ENCODE measurements around the gene TMF1. TPM values are rescaled to one million over a fixed set of nuclear protein-coding genes. Genes with fewer than 3 reads are reported as not detected.

Gene TMF1
- total and polyA plus RNA-seq, 2 experiments from 2014 or later, result 15.8 to 21.3 TPM

DNA sequence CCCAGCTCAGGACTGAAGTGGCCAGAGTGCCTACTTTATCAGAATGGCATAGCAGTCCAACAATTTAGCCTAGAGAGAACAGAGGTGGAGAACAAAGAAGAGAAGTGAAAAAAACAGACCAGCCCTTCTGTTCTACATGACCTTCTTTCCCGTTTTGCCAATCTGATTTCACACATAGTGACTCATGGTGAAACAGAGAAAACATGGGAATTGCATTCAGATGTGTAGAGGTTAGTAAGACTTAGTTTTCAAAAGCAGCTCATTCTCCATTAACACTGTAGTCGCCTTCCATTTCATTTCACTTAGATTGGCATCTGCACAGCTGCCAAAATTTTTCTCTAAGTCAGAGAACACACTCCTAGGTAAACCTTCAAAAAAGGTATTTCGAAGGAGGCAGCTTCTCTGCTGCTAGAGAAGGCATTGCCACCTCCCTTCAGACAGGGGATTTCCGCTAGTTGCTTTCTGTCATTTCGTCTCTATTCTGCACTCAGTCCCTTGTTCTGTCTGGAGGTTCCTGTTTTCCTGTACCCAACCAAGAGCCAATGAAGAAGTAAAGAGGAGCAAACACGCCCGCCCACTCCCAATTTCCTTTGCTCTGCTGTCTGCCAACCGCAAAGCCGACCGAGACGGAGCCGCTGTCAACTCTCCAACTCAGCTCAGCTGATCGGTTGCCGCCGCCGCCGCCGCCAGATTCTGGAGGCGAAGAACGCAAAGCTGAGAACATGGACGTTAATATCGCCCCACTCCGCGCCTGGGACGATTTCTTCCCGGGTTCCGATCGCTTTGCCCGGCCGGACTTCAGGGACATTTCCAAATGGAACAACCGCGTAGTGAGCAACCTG, 32.4 kb upstream of the TMF1 start, which contains the start of gene ARL6IP5:
TSS of gene ARL6IP5 (plus strand) at position 612 of the 842 bp plus-strand sequence. CDS start at position 723, 111 bp downstream.
- TF ChIP-seq, protein P1, sequence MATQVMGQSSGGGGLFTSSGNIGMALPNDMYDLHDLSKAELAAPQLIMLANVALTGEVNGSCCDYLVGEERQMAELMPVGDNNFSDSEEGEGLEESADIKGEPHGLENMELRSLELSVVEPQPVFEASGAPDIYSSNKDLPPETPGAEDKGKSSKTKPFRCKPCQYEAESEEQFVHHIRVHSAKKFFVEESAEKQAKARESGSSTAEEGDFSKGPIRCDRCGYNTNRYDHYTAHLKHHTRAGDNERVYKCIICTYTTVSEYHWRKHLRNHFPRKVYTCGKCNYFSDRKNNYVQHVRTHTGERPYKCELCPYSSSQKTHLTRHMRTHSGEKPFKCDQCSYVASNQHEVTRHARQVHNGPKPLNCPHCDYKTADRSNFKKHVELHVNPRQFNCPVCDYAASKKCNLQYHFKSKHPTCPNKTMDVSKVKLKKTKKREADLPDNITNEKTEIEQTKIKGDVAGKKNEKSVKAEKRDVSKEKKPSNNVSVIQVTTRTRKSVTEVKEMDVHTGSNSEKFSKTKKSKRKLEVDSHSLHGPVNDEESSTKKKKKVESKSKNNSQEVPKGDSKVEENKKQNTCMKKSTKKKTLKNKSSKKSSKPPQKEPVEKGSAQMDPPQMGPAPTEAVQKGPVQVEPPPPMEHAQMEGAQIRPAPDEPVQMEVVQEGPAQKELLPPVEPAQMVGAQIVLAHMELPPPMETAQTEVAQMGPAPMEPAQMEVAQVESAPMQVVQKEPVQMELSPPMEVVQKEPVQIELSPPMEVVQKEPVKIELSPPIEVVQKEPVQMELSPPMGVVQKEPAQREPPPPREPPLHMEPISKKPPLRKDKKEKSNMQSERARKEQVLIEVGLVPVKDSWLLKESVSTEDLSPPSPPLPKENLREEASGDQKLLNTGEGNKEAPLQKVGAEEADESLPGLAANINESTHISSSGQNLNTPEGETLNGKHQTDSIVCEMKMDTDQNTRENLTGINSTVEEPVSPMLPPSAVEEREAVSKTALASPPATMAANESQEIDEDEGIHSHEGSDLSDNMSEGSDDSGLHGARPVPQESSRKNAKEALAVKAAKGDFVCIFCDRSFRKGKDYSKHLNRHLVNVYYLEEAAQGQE (IDR thresholded peaks at IDR 0.05; ENCODE audit: unreplicated experiment), result no peak
- TF ChIP-seq POLR2AphosphoS5 (IDR thresholded peaks at IDR 0.05; ENCODE audit: low read depth), result peak; percentile 44; the same call in 1 of the 2 replicates
- no peak for TF ChIP-seq EZH2 (IDR thresholded peaks at IDR 0.05; ENCODE audit: low read depth, unreplicated experiment)
- no peaks in the 10 kb centered on the region; the same call in 2 of the 3 replicates for H3K36me3 Mint-ChIP-seq (ENCODE audit: low read depth)
- H3F3A ChIP-seq (replicated peaks; ENCODE audit: low read depth), result no peaks in the 10 kb centered on the region
- H3K36me3 ChIP-seq (ENCODE audit: insufficient read depth), result no peaks in the 10 kb centered on the region
- H3K4me1 Mint-ChIP-seq, result peaks cover 47% of the 10 kb centered on the region
- DNase-seq (ENCODE audit: low spot score), result peak; percentile 95
- peaks cover 13% of the 10 kb centered on the region for H3K79me2 ChIP-seq (replicated peaks; ENCODE audit: insufficient read depth)
- H3K9me3 Mint-ChIP-seq, result no peaks in the 10 kb centered on the region
- H3K4me3 ChIP-seq, result peak within 1 kb of the TSS; percentile 81
- peak within 1 kb of the TSS; percentile 95 for H2AFZ ChIP-seq
- H3K4me2 ChIP-seq, result peak within 1 kb of the TSS; percentile 84
- H3K27ac ChIP-seq (ENCODE audit: low read depth), result no peak within 1 kb of the TSS
- ATAC-seq, result peak; percentile 80
- H3K4me1 ChIP-seq (ENCODE audit: insufficient read depth), result peaks cover 37% of the 10 kb centered on the region
- no peak within 1 kb of the TSS; the same call in 1 of the 2 replicates for H3K27ac Mint-ChIP-seq
- H3K27me3 Mint-ChIP-seq (ENCODE audit: insufficient read depth, low read depth, poor library complexity), result no peaks in the 10 kb centered on the region
- no peaks in the 10 kb centered on the region for H3K27me3 ChIP-seq (ENCODE audit: insufficient read depth)
- peak within 1 kb of the TSS; percentile 95 for H3K4me3 Mint-ChIP-seq
- H3K9me2 ChIP-seq (ENCODE audit: insufficient read depth), result no peaks in the 10 kb centered on the region
- no peaks in the 10 kb centered on the region for H4K20me1 ChIP-seq (replicated peaks; ENCODE audit: insufficient read depth)

DNA sequence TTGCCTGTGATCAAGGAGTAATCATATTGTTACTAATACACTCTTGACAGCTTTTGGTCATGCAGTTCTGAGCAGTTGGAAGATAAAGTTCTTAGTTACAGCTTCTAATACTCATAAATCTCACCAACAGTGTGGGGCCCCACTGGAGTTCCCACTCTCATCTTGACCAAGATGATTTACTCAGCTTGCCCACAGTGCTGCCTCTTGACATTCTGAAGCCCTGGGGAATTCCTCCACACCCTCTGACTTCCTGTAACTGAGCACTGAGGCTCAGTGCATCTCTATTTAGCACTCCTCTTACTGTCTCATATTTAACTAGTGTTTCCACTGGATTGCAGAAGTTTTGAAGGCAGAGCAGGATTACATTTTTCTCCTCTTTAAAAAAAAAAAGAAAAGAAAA, 30.7 kb upstream of the TMF1 start:
- H3K36me3 Mint-ChIP-seq (ENCODE audit: low read depth), result peaks cover under 1% of the 10 kb centered on the region; the same call in 1 of the 3 replicates
- Histone ChIP-seq H2AFZ (no peak overlapping the region), H3K4me2 (no peak overlapping the region), H3K79me2 (replicated peaks; ENCODE audit: insufficient read depth) (peaks cover 24% of the 10 kb centered on the region), H3K27me3 (ENCODE audit: insufficient read depth) (no peaks in the 10 kb centered on the region), H3K27ac (ENCODE audit: low read depth) (no peak overlapping the region), H4K20me1 (replicated peaks; ENCODE audit: insufficient read depth) (no peaks in the 10 kb centered on the region), H3K4me1 (ENCODE audit: insufficient read depth) (peaks cover 37% of the 10 kb centered on the region), H3K9me2 (ENCODE audit: insufficient read depth) (no peaks in the 10 kb centered on the region), H3F3A (replicated peaks; ENCODE audit: low read depth) (no peaks in the 10 kb centered on the region), H3K36me3 (ENCODE audit: insufficient read depth) (no peaks in the 10 kb centered on the region), H3K4me3 (no peak overlapping the region)
- no peak overlapping the region for H3K4me3 Mint-ChIP-seq
- no peak for ATAC-seq
- TF ChIP-seq, protein P2, sequence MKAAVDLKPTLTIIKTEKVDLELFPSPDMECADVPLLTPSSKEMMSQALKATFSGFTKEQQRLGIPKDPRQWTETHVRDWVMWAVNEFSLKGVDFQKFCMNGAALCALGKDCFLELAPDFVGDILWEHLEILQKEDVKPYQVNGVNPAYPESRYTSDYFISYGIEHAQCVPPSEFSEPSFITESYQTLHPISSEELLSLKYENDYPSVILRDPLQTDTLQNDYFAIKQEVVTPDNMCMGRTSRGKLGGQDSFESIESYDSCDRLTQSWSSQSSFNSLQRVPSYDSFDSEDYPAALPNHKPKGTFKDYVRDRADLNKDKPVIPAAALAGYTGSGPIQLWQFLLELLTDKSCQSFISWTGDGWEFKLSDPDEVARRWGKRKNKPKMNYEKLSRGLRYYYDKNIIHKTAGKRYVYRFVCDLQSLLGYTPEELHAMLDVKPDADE (IDR thresholded peaks at IDR 0.05), result no peak
- TF ChIP-seq POLR2AphosphoS5 (IDR thresholded peaks at IDR 0.05; ENCODE audit: low read depth), result no peak
- TF ChIP-seq, protein P1 (IDR thresholded peaks at IDR 0.05; ENCODE audit: unreplicated experiment), result no peak
- no peak for TF ChIP-seq NANOG (IDR thresholded peaks at IDR 0.05; ENCODE audit: borderline replicate concordance)
- no peak for TF ChIP-seq EZH2 (IDR thresholded peaks at IDR 0.05; ENCODE audit: low read depth, unreplicated experiment)
- TF ChIP-seq ZNF114 (CRISPR knock-in tag; IDR thresholded peaks at IDR 0.05), result no peak
- no peak for TF ChIP-seq JUNB (IDR thresholded peaks at IDR 0.05; ENCODE audit: unreplicated experiment)
- TF ChIP-seq EZH2phosphoT487 (IDR thresholded peaks at IDR 0.05; ENCODE audit: unreplicated experiment), result no peak
- no peak for TF ChIP-seq STAT1 (IDR thresholded peaks at IDR 0.05; ENCODE audit: unreplicated experiment)
- no peak overlapping the region for H3K27ac Mint-ChIP-seq
- no peak for DNase-seq (ENCODE audit: low spot score)
- H3K4me1 Mint-ChIP-seq, result peaks cover 44% of the 10 kb centered on the region
- no peaks in the 10 kb centered on the region for H3K9me3 Mint-ChIP-seq
- no peaks in the 10 kb centered on the region for H3K27me3 Mint-ChIP-seq (ENCODE audit: insufficient read depth, low read depth, poor library complexity)

Measured in GM23338 (cell line).